T-helper 1 cell (primary cell): ENCODE results near the gene ADAMTS15.

ENCODE experiments used
- DNase-seq, 5 donors: peaks; one replicate each; pipeline ENCODE4 v3.0.0-alpha.2; 2012 to 2020

ADAMTS15 gene

GRCh38 chr11:130480186-130480585 lies 31.7 kb downstream of the ADAMTS15 start:
- DNase-seq: no peak

GRCh38 chr11:130480711-130481140 lies 32.3 kb downstream of the ADAMTS15 start:
- DNase-seq: no peak

DNA sequence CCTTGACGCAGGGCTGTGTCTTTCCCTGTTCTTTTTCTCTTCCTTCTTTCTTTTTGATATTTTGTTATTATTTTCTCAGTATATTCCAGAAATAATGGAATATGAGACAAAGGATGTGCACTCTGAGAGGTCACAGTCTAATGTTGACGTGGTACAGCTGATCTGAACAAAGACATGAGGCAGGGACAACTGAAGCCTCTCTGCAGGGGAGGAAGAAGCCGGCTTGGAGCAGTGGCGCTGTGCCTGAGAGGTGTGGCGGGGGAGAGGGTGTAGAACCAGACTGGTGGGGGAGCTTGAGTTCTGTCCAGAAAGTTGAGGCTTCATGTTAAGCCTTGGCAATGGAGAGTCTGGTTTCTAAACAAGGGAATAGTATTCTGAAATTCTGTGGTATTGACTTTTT lies 34.7 kb downstream of the ADAMTS15 start:
- DNase-seq: no peak

- DNase-seq: no peak
Observed at GRCh38 chr11:130485983-130486382, 37.5 kb downstream of the ADAMTS15 start.

GRCh38 chr11:130486391-130486836 lies 38.0 kb downstream of the ADAMTS15 start:
- DNase-seq: no peak

GRCh38 chr11:130486987-130487923 lies 38.8 kb downstream of the ADAMTS15 start:
- no peak for DNase-seq

- DNase-seq: no peak
Observed at GRCh38 chr11:130487924-130488815, 39.7 kb downstream of the ADAMTS15 start.

GRCh38 chr11:130488848-130489584 lies 40.6 kb downstream of the ADAMTS15 start:
- DNase-seq: no peak

- no peak for DNase-seq
Observed at GRCh38 chr11:130489716-130490115, 41.3 kb downstream of the ADAMTS15 start.

DNA sequence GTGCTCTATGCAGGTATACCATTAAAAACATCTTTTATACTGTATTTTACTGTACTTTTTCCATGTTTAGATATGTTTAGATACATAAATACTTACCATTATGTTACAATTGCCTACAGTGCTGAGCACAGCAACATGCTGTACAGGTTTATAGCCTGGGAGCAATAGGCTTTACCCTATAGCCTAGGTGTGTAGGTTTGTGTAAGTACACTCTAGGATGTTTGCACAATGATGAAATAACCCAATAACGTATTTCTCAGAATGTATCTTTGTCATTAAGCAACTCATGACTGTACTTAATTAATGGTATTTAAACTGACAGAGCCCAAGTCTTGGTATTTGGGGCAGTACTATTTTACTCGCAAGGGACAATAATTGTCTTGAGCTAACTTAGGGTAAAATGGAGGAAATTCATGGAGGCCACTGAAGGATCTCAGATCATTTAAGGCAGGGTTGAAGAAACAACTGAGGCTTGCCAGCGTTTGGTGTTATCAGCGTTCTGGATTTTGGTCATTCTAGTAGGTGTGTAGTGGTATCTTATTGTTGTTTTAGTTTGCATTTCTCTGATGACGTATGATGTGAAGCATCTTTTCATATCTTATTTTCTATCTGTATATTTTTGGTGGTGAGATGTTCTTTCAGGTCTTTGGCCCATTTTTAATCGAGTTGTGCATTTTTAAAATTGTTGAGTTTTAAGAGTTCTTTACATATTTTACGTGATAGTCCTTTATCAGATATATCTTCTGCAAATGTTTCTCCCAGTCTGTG lies 42.4 kb downstream of the ADAMTS15 start:
- DNase-seq: no peak

DNA sequence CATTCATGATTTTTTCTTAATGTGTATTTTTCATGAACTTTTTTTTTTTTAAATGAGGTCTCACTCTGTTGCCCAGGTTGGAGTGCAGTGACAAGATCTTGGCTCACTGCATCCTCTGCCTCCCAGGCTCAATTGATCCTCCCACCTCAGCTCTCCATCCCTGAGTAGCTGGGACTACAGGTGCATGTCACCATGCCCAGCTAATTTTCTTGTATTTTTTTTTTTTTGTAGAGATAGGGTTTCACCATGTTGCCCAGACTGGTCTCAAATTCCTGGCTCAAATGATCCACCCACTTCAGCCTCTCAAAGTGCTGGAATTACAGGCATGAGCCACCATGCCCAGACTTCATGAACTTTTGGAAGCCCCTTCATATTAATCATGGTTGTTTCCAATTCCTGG lies 49.7 kb downstream of the ADAMTS15 start:
- DNase-seq: no peak

GRCh38 chr11:130499828-130500227 lies 51.4 kb downstream of the ADAMTS15 start:
- no peak for DNase-seq

DNA sequence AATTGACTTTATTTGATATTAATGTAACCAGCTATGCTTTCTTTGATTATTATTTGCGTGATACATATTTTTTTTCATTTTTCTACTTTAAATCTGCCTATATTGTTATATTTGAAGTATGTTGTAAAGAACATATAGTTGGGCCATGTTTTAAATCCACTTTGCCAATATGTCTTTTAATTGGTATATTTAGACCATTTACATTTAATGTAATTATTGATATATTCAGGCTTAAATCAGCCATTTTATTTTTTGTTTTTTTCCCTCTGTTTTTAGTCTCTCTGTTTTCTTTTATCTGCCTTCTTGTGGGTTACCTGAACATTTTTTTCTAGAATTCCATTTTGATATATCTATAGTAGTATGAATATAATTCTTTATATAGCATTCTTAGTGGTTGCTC lies 55.9 kb downstream of the ADAMTS15 start:
- no peak for DNase-seq

- no peak for DNase-seq
Observed at GRCh38 chr11:130508913-130509312, 60.5 kb downstream of the ADAMTS15 start.

GRCh38 chr11:130509942-130510341 lies 61.5 kb downstream of the ADAMTS15 start:
- DNase-seq: no peak

GRCh38 chr11:130510407-130511006 lies 62.1 kb downstream of the ADAMTS15 start:
- no peak for DNase-seq

- no peak for DNase-seq
Observed at GRCh38 chr11:130511765-130512164, 63.3 kb downstream of the ADAMTS15 start.

DNA sequence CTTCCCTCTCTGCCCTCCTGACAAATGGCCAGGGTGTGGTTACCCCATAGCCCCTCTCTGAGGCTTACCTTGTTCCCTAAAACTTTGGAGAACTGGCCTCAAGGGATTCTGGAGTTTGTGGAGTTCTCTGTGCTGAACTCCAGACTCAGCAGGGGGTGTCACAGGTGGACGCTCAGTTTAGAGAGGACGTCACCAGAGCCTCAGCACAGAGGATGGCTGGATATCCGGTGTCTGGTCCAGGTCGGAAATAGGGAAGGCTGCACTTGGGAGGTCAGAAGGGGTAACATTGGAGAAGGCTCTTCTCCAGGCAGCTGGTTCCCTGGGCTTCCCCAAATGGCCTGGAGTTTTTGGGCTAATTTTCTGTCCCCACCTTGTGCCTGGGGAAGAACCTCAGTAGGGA lies 64.2 kb downstream of the ADAMTS15 start:
- DNase-seq: no peak

DNA sequence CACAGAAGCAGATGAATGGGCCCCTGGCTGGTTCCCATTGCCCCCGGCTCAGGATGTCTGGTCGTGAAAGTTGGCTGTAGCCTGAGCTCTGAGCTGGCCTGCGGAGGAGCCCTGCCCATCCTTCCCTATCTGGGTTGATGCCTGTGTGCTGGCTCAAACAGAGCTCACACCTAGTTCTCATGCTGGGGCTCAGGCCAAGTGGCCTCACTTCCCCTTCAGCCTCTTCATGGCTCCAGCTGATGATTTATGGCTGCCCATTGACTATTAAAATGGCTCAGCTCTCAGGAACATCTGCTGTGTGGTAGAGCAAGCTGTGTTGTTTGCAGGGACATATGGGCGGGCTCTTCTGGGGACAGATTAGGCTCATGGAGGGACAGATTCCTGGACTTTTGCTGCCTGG lies 64.7 kb downstream of the ADAMTS15 start:
- no peak for DNase-seq

GRCh38 chr11:130514316-130514715 lies 65.9 kb downstream of the ADAMTS15 start:
- DNase-seq: no peak

DNA sequence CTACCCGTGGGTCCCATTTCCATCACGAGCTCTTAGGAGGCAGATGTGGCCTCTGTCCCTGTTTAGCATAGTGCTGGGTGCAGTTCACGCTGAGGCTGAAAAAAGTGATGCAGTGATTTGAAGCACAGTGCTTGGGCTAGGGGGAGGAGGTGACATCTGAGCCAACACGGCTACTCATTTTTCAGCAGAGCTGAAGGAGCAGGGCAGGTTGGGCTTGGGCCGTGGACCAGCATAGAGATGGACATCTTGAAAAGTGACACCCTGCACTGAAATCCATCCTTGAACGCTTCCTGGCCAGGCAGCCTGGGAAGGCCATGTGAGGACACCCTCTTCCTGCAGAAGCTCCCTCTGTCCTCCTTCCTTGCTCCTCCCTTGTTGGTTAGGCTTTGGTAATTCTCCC lies 66.4 kb downstream of the ADAMTS15 start:
- no peak for DNase-seq
